Activated CD4-positive, CD25-positive, alpha-beta regulatory T cell treated with anti-CD3 and anti-CD28 coated beads, Interleukin-2, amount 50 U/mL, for 72 hours (primary cell): ENCODE results near the gene UGDH.

Experiments used
- DNase-seq: peaks from one replicate; pipeline ENCODE4 v3.0.0; 2021

UGDH gene

DNA sequence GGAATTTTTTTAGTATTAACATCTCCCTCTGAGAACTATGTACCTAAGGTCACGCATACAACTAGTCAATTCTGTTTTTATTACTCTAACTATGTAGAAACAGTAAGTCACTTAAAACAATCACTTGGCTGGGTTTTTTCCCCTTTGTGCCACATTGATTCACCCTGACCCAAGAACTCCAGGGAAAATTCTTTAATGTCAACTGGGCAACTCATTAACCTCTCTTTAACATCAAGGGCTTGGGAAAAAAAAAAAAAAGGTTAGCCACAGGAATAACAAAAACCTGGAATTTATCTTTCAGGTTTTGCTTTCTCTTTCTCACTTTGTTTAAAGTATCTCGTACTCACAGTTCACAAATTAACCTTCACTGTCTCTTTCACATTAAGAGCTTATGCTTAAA lies 76.6 kb downstream of the UGDH start:
- DNase-seq = no peak
